HEK293T (cell line): Measurements from ENCODE around the gene VIPR2.

Experiments used
- CTCF ChIA-PET: fragments of 350-600 bp; formaldehyde crosslinking; extraction: SDS; loops from one replicate; lab custom pipeline; 2021; ENCODE audit warnings: antibody characterized with exemption, inconsistent platforms; lab: Yijun Ruan, JAX
- POLR2A ChIA-PET: fragments of 350-600 bp; formaldehyde crosslinking; extraction: SDS; loops from one replicate; lab custom pipeline; 2020; ENCODE audit warnings: antibody characterized with exemption, inconsistent platforms; lab: Yijun Ruan, JAX
- DNase-seq: peaks from one replicate; pipeline ENCODE4 v3.0.0; 2012; ENCODE audit warnings: mixed read lengths; ENCODE audit errors: extremely low spot score
- ARNT ChIP-seq: fragments of 450-650 bp; IDR thresholded peaks from 2 replicates; pipeline ENCODE4 v1.6.1; 2017; ENCODE audit warnings: mild to moderate bottlenecking
- BHLHE40 ChIP-seq: fragments of 450-650 bp; IDR thresholded peaks from 2 replicates; pipeline ENCODE4 v1.6.1; 2016; ENCODE audit warnings: mild to moderate bottlenecking, moderate library complexity, borderline replicate concordance
- CTBP1 ChIP-seq: fragments of 450-650 bp; IDR thresholded peaks from 2 replicates; pipeline ENCODE4 v1.6.1; 2016; ENCODE audit warnings: borderline replicate concordance
- ELF4 ChIP-seq: fragments of 450-650 bp; IDR thresholded peaks from 2 replicates; pipeline ENCODE4 v1.6.1; 2017; ENCODE audit warnings: antibody characterized with exemption
- FOXA1 ChIP-seq: fragments of 450-650 bp; IDR thresholded peaks from 2 replicates; pipeline ENCODE4 v1.6.1; 2016; ENCODE audit warnings: mild to moderate bottlenecking
- FOXK2 ChIP-seq: fragments of 450-650 bp; IDR thresholded peaks from 2 replicates; pipeline ENCODE4 v1.6.1; 2016; ENCODE audit warnings: mild to moderate bottlenecking
- FOXM1 ChIP-seq: fragments of 450-650 bp; IDR thresholded peaks from 2 replicates; pipeline ENCODE4 v1.6.1; 2017; ENCODE audit warnings: mild to moderate bottlenecking, borderline replicate concordance
- HDGF ChIP-seq: fragments of 450-650 bp; IDR thresholded peaks from 2 replicates; pipeline ENCODE4 v1.6.1; 2017; ENCODE audit warnings: antibody characterized with exemption, borderline replicate concordance
- L3MBTL2 ChIP-seq: fragments of 450-650 bp; conservative IDR thresholded peaks from 2 replicates; pipeline ENCODE4 v1.6.1; 2016; ENCODE audit warnings: mild to moderate bottlenecking
- LEF1 ChIP-seq: fragments of 450-650 bp; IDR thresholded peaks from 2 replicates; pipeline ENCODE4 v1.6.1; 2017; ENCODE audit warnings: mild to moderate bottlenecking, borderline replicate concordance
- NFRKB ChIP-seq: fragments of 450-650 bp; IDR thresholded peaks from 2 replicates; pipeline ENCODE4 v1.6.1; 2016; ENCODE audit warnings: mild to moderate bottlenecking, moderate library complexity
- PKNOX1 ChIP-seq: fragments of 450-650 bp; IDR thresholded peaks from 2 replicates; pipeline ENCODE4 v1.6.1; 2016
- SP1 ChIP-seq: fragments of 450-650 bp; IDR thresholded peaks from 2 replicates; pipeline ENCODE4 v1.6.1; 2017
- SUZ12 ChIP-seq: fragments of 450-650 bp; IDR thresholded peaks from 2 replicates; pipeline ENCODE4 v1.6.1; 2016; ENCODE audit warnings: mild to moderate bottlenecking
- TARDBP ChIP-seq: fragments of 450-650 bp; IDR thresholded peaks from 2 replicates; pipeline ENCODE4 v1.6.1; 2016
- ZNF384 ChIP-seq: fragments of 450-650 bp; IDR thresholded peaks from 2 replicates; pipeline ENCODE4 v1.6.1; 2016

Gene VIPR2

GRCh38 chr7:159046300-159046699, 98.4 kb downstream of the VIPR2 start:
- ChIA-PET POLR2A (no interaction called here), CTCF (no interaction called here)
- TF ChIP-seq ARNT (no peak), SP1 (no peak), ZNF384 (no peak), FOXK2 (no peak), FOXA1 (no peak), HDGF (no peak), BHLHE40 (no peak), FOXM1 (no peak), ELF4 (no peak), TARDBP (no peak), SUZ12 (no peak), L3MBTL2 (no peak), CTBP1 (no peak), NFRKB (no peak), LEF1 (no peak), PKNOX1 (no peak)
- no peak for DNase-seq

GRCh38 chr7:159045839-159046238, 98.8 kb downstream of the VIPR2 start:
- TF ChIP-seq HDGF (no peak), NFRKB (no peak), ELF4 (no peak), ARNT (no peak)
- DNase-seq = no peak
- CTCF ChIA-PET = no interaction called here
- POLR2A ChIA-PET = no interaction called here

GRCh38 chr7:159042581-159043101, 102.0 kb downstream of the VIPR2 start:
- CTCF ChIA-PET = no interaction called here
- no peak for DNase-seq
- POLR2A ChIA-PET = no interaction called here
- TF ChIP-seq HDGF (no peak), NFRKB (no peak), ELF4 (no peak), ZNF384 (no peak), ARNT (no peak), FOXM1 (no peak), SP1 (no peak), L3MBTL2 (no peak), LEF1 (no peak)

GRCh38 chr7:159042103-159042502, 102.6 kb downstream of the VIPR2 start:
- ChIA-PET POLR2A (no interaction called here), CTCF (no interaction called here)
- TF ChIP-seq TARDBP = no peak
- TF ChIP-seq ELF4 = no peak
- no peak for TF ChIP-seq NFRKB
- TF ChIP-seq ZNF384 = no peak
- no peak for TF ChIP-seq PKNOX1
- TF ChIP-seq FOXK2 = no peak
- no peak for TF ChIP-seq FOXA1
- TF ChIP-seq FOXM1 = no peak
- no peak for TF ChIP-seq ARNT
- TF ChIP-seq BHLHE40 = no peak
- no peak for TF ChIP-seq CTBP1
- no peak for TF ChIP-seq SUZ12
- TF ChIP-seq L3MBTL2 = no peak
- no peak for TF ChIP-seq SP1
- no peak for DNase-seq

GRCh38 chr7:159040912-159041711, 103.6 kb downstream of the VIPR2 start:
- ChIA-PET CTCF (no interaction called here), POLR2A (no interaction called here)
- TF ChIP-seq PKNOX1 = no peak
- TF ChIP-seq CTBP1 = no peak
- no peak for DNase-seq

- TF ChIP-seq HDGF (no peak), ELF4 (no peak), BHLHE40 (no peak), TARDBP (no peak), ARNT (no peak), NFRKB (no peak), PKNOX1 (no peak), L3MBTL2 (no peak), ZNF384 (no peak), LEF1 (no peak), SUZ12 (no peak), FOXA1 (no peak)
- ChIA-PET CTCF (no interaction called here), POLR2A (no interaction called here)
- no peak for DNase-seq
Observed at GRCh38 chr7:159040146-159040545, 104.5 kb downstream of the VIPR2 start.
